NCI-H128 (cell line): ENCODE measurements around the gene ATOH1.

Experiments used
- DNase-seq: peaks from one replicate; lab custom pipeline; 2025; ENCODE audit not compliant: unreplicated experiment; lab: John Stamatoyannopoulos, UW

Gene ATOH1

GRCh38 chr4:93834249-93835066 is 5.9 kb downstream of the ATOH1 start:
- no peak for DNase-seq

DNA sequence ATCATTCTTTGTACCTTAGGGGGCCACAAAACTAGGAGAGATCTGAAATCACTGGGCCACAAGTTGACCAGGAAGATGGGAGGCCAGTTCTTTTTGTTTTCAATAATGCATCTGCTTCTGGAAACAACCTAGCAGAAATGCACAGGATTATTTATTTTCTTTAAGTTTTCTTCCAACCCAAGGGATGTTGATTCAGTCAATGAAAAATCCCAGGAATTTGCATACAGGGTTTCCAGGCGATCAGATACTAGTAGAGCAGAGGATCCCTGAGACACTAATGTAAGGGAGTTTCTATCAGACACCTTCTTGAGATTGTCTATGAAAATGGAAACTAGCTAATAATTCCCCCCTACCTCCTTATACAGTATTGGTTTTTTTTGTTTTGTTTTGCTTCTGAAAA is 7.4 kb downstream of the ATOH1 start:
- no peak for DNase-seq

DNA sequence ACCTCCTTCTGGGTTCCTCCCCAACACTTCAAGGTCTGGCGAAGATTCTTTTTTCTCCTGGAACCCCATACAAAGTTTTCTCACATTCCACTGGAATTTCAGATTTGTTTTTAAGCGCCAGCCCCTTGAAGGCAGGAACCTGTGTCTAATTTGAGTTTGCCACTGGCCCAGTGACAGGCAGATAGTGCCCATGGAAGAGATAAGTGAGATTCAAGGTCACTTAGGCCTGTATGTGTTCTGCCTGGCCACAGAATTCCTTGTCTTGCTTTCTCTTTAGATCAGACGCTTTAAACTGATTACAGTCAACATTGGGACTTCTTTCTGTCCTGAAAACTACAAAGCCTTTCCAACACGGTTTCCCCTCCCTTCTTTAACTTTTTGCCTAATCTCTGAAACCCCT is 11.2 kb downstream of the ATOH1 start:
- no peak for DNase-seq

GRCh38 chr4:93841803-93842345 is 13.3 kb downstream of the ATOH1 start:
- no peak for DNase-seq

GRCh38 chr4:93842601-93843252 is 14.2 kb downstream of the ATOH1 start:
- no peak for DNase-seq

DNA sequence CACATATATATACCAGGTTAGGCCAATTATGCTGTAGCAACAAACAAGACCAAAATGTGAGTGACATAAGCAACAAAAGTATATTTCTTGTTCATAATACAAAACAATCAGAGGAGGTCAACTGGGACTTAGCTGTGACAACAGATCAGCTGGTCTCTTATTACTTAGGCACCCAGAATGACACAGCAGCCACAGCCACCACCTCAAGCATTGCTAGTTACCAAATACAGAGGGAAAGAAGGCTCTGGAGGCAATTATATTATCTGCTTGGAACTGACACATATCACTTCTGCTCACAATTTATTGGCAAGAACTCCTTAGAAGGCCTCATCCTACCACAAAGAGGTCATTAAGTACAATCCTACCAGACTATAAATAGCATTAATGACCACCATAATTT is 15.2 kb downstream of the ATOH1 start:
- no peak for DNase-seq

GRCh38 chr4:93852680-93853079 is 24.1 kb downstream of the ATOH1 start:
- no peak for DNase-seq

DNA sequence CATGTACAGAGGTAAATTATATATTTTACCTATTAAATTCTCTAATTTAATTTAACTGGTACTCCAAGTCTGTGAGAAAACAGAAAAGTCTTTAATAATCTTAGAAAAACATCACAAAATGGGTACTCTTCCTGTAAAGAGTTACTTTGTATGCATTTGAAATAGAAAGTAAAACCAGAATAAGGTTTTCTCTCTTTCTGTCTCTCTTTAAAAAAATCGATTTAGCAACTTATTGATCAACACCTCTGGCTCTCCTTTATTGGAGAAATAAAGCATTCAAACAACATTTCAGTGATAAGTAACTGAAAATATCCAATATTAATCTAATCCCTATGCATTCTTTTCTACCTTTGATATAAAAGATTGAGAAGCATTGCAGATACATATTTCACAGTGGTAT is 27.4 kb downstream of the ATOH1 start:
- no peak for DNase-seq

DNA sequence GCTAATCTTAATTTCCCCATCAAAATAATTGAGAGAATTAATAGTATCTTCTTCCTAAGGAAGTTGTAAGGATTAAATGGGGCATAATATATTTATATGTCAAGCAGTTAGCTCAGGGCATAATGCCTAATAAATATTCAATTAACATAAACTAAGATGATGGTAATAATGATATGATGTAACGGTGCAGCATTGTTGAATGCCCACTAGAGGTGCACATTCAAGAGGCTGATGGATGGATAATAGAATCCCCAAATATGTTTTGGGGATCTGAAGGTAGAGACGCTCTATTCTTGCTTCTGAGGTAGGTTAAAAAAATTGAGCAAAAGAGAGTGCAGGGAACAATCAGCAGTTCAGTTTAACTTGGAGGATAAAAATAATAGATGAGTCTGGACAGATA is 37.1 kb downstream of the ATOH1 start:
- DNase-seq = no peak

DNA sequence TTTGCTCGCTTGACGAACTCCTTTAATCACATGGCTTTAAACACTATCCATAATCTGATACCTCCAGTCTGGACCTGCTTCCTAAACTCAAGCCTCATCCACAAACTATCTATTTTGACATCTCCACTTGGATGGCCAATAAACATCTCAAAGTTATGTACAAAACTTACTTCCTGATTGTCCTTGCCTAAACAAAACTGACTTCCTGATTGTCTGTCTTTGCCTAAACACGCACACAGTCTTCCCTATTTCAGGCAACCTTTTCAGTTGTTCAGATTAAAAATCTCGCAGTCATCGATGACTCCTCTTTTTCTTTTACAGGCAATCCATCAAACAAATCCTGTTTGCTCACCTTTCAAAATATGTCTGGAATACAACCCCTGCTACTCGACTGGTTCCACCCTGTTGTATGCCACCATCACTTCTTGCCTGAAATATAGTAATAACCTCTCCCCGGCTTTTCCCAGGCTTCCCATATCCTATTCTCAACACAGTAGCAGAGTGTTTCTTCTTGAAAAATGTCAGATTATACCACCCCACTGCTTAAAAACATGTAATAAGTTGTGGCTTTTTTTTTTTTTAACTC is 39.0 kb downstream of the ATOH1 start:
- DNase-seq = no peak

DNA sequence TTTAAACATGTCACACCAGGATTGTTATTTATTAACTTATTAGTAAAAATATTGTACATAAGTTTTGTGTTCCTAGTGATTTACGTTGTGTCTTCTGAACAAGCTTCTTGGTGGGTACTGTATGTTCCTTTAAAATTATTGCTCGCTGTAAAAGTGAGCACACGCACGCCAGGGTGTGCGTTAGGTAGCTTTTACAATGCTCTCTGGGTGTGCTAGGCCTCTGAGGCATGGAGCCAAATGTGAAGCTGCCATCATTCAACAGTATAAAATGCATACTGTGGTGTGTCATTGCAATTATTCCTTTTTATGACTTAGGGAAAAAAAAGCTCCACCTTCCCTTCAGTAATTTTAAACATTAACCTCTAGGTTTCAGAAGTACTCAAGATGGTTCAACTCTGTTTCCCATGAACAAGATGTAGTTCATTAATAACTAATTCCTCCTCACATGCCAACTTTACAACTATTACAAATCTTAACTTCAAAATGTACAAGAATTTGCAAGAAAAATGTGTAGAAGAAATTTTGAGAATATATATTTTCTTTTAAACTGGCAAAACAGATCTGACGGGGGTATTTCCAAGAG is 42.4 kb downstream of the ATOH1 start:
- DNase-seq = no peak

- no peak for DNase-seq
Measured at GRCh38 chr4:93876754-93877153, 48.2 kb downstream of the ATOH1 start.

- DNase-seq = no peak
Measured at GRCh38 chr4:93878566-93878965, 50.0 kb downstream of the ATOH1 start.

DNA sequence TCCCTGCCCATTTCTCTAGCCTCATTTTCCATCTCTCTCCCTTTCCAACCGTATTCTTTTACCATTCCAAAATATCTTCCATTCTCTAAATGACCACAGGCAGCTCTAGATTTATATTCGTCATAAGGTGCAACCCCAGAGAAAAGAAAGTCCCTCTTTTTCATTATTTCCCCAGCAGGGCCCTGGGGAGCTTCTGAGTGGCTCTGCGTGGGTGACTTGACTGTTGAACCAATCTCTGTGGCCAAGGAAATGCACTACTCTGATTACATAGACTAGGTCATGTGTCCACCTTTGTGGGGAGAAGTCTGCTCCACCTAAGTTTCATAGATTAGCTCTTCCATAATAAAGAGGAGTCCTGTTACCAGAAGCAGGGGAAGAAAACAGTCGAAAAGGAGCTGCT is 51.4 kb downstream of the ATOH1 start:
- DNase-seq = no peak
